Lung (tissue), 12 donors: ENCODE results near the gene DGKB. TPM values are rescaled to one million over a fixed set of nuclear protein-coding genes. Genes with fewer than 3 reads are reported as not detected.
A peak's percentile ranks its signal among the peaks of the same experiment; 100 is the strongest.

Experiments used
- ATAC-seq: fragments of 200-7000 bp; cut with Tn5 transposase; one replicate; pipeline ENCODE4 v1.9.1; 2020; ENCODE audit warnings: moderate number of reproducible peaks; ENCODE audit not compliant: insufficient read depth, low FRiP score
- DNase-seq, 3 donors: peaks; one replicate each; pipeline ENCODE4 v3.0.0-alpha.2; 2013 to 2017
- H3K27ac ChIP-seq, 2 donors: one replicate each; pipeline ENCODE4 v1.5.1; 2013; ENCODE audit warnings: mild to moderate bottlenecking in 2 of 2, moderate library complexity in 2 of 2, control low read depth in 1 of 2, inconsistent platforms in 1 of 2, low read depth in 1 of 2, low read length in 1 of 2
- H3K27me3 ChIP-seq, 3 donors: one replicate each; pipeline ENCODE4 v1.5.1; 2013; ENCODE audit warnings: low read length in 2 of 3; ENCODE audit not compliant: control insufficient read depth in 3 of 3, insufficient read depth in 3 of 3
- H3K36me3 ChIP-seq, 4 donors: one replicate each; pipeline ENCODE4 v1.5.1; 2013; ENCODE audit warnings: low read length in 4 of 4, mild to moderate bottlenecking in 1 of 4, moderate library complexity in 1 of 4; ENCODE audit not compliant: control insufficient read depth in 4 of 4, insufficient read depth in 4 of 4
- H3K4me1 ChIP-seq, 5 donors: one replicate each; pipeline ENCODE4 v1.5.1; 2013; ENCODE audit warnings: low read length in 5 of 5, mild to moderate bottlenecking in 2 of 5, moderate library complexity in 1 of 5; ENCODE audit not compliant: control insufficient read depth in 5 of 5, insufficient read depth in 5 of 5
- H3K4me3 ChIP-seq: one replicate; pipeline ENCODE4 v1.5.1; 2013; ENCODE audit warnings: mild to moderate bottlenecking, control low read depth, moderate library complexity
- H3K9ac ChIP-seq, 2 donors: one replicate each; pipeline ENCODE4 v1.5.1; 2013; ENCODE audit warnings: low read length in 2 of 2, control low read depth in 1 of 2; ENCODE audit not compliant: insufficient read depth in 1 of 2
- H3K9me3 ChIP-seq, 4 donors: one replicate each; pipeline ENCODE4 v1.5.1; 2013; ENCODE audit warnings: low read length in 3 of 4, mild to moderate bottlenecking in 1 of 4, moderate library complexity in 1 of 4; ENCODE audit not compliant: control insufficient read depth in 4 of 4, insufficient read depth in 3 of 4
- WGBS, 2 donors: extraction: QIAGEN DNeasy Blood & Tissue Kit; methylation state at CpG; one replicate each; pipeline ENCODE4 v1.1.7; 2013; 5-methylcytosine and 5-hydroxymethylcytosine counted together
- polyA plus RNA-seq, 2 donors: library from polyadenylated mRNA; stranded (reverse); fragments of 200-250 nt; gene quantifications; one replicate each; pipeline ENCODE4 v1.2.1, GENCODE V29; 2013
- total RNA-seq, 2 donors: library from RNA; depleted of rRNA in 1 of 2; stranded (reverse); fragments of >200 nt in 1 of 2; gene quantifications; one replicate each; pipeline ENCODE4 v1.2.1, GENCODE V29; 2014 to 2021
- TF ChIP-seq, protein P1 (sequence below): IDR thresholded peaks from 2 replicates; pipeline ENCODE4 v1.5.1; 2012; ENCODE audit warnings: mild to moderate bottlenecking; ENCODE audit errors: control extremely low read depth, extremely low read depth
- donor health status: control.
- donor health status: control.
- donor health status: Bipolar disorder and iron deficiency.
- donor health status: healthy.
- donor health status: DM: yes; HTN: yes; CAD: no.

The DGKB gene
- total and polyA plus RNA-seq, 4 donors, result under 0.01 to 0.57 (median 0.06) TPM; not detected in 1

DNA sequence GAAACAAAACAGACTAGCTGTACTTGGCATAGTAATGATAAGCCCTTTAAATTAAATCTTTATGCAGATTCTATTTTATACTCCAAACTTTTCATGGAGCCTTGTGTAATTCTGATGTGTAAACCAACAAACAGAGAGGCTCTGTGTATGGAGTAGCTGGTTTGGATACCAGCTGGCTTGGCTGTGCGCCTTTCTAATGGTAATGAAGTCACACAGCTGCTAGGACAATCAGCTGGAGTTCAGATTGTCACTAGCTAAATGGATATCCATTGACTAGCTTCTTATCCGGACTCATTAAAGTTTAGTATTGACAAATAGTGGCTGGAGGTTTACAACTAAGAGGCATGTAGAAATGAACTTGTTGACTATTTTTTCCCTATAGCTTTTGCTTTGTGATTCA, 398.4 kb downstream of the DGKB start:
- Histone ChIP-seq H3K4me1 (no peaks in the 10 kb centered on the region), H3K27ac (no peak overlapping the region), H3K9me3 (no peaks in the 10 kb centered on the region), H3K4me3 (no peak overlapping the region), H3K9ac (no peak overlapping the region), H3K27me3 (no peaks in the 10 kb centered on the region), H3K36me3 (no peaks in the 10 kb centered on the region)
- 71 to 85% methylated on average over 2 of the region's 2 CpGs for WGBS, 2 donors
- ATAC-seq (no peak), DNase-seq (peak; percentile 52 to 62 (median 56))
- TF ChIP-seq, protein P1, sequence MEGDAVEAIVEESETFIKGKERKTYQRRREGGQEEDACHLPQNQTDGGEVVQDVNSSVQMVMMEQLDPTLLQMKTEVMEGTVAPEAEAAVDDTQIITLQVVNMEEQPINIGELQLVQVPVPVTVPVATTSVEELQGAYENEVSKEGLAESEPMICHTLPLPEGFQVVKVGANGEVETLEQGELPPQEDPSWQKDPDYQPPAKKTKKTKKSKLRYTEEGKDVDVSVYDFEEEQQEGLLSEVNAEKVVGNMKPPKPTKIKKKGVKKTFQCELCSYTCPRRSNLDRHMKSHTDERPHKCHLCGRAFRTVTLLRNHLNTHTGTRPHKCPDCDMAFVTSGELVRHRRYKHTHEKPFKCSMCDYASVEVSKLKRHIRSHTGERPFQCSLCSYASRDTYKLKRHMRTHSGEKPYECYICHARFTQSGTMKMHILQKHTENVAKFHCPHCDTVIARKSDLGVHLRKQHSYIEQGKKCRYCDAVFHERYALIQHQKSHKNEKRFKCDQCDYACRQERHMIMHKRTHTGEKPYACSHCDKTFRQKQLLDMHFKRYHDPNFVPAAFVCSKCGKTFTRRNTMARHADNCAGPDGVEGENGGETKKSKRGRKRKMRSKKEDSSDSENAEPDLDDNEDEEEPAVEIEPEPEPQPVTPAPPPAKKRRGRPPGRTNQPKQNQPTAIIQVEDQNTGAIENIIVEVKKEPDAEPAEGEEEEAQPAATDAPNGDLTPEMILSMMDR, result no peak

DNA sequence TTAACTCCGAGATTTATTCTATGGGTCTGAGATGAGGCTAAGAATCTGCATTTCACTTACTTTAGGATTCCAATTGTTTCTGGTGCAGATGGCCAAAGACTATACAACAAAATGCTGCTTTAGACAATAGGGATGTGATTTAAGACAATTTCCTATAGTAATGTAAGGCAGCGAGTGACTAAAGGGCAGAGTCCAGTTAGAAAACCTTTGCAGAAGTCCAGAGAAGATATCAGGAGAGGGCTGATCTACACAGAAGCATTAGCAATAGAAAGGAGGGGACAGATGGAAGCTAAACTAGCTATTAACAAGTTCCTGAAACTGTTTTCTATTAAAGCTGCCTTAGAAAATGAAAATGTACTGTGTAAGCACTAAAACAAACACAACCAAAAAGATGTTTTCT, 398.9 kb downstream of the DGKB start:
- Histone ChIP-seq H3K27ac (no peak overlapping the region), H3K4me3 (no peak overlapping the region), H3K36me3 (no peaks in the 10 kb centered on the region), H3K9ac (no peak overlapping the region), H3K27me3 (no peaks in the 10 kb centered on the region), H3K4me1 (no peaks in the 10 kb centered on the region), H3K9me3 (no peaks in the 10 kb centered on the region)
- peak in 1 of 3 donors; percentile 2 for DNase-seq
- WGBS, 2 donors, result 89 to 91% methylated on average over 2 of the region's 2 CpGs
- no peak for ATAC-seq
- TF ChIP-seq, protein P1, result no peak

DNA sequence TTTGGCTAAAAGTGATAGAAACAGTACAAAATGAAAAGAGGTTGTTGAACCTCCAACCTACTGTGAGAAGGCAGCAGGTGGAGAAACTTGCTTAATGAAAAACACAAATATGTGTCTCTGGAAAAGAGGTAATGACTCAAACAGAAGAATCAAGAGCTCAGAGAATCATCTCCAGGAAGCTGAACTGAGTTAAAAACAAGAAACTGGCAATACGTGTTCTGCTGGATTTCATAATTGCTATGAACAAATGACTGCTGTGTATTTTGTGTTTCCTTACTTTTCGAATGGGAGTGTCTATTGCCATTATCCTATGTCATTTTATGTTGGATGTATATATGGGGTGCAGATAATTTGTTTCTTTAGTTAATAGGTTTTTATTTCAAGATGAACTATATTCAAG, 401.1 kb downstream of the DGKB start:
- no peaks in the 10 kb centered on the region for H3K9me3 ChIP-seq
- no peak for DNase-seq
- H3K27ac ChIP-seq, result no peak overlapping the region
- 94 to 96% methylated on average over 2 of the region's 2 CpGs for WGBS, 2 donors
- no peak overlapping the region for H3K4me3 ChIP-seq
- no peaks in the 10 kb centered on the region for H3K36me3 ChIP-seq
- TF ChIP-seq, protein P1, result no peak
- H3K9ac ChIP-seq, result no peak overlapping the region
- no peaks in the 10 kb centered on the region for H3K4me1 ChIP-seq
- no peak for ATAC-seq
- H3K27me3 ChIP-seq, result no peaks in the 10 kb centered on the region

DNA sequence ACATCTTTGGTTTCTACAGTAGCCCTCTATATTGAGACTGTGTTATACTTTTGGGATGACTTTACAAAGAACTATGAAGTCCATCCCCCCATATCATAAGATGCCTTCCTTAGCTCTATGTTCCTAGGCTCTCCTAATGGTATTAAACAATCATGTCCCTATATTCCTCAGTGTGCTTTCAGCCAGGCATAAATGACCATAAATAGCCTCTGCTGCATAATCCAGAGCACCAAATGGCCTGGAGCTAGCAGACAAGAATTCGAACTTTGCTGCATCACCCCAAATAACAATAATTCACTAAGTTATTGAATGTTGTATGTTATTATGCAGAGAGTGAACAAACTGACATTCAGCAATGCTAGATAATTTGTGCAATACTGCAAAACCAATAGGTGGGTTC, 405.2 kb downstream of the DGKB start:
- Histone ChIP-seq H3K4me3 (no peak overlapping the region), H3K4me1 (no peaks in the 10 kb centered on the region), H3K9ac (no peak overlapping the region), H3K27me3 (no peaks in the 10 kb centered on the region), H3K36me3 (no peaks in the 10 kb centered on the region), H3K9me3 (no peaks in the 10 kb centered on the region), H3K27ac (no peak overlapping the region)
- DNase-seq (no peak), ATAC-seq (no peak)
- 37 to 57% methylated on average over 1 of the region's 1 CpG for WGBS, 2 donors
- TF ChIP-seq, protein P1, result no peak
